ENCODE results near the gene BCL11B.

Gene BCL11B

DNA sequence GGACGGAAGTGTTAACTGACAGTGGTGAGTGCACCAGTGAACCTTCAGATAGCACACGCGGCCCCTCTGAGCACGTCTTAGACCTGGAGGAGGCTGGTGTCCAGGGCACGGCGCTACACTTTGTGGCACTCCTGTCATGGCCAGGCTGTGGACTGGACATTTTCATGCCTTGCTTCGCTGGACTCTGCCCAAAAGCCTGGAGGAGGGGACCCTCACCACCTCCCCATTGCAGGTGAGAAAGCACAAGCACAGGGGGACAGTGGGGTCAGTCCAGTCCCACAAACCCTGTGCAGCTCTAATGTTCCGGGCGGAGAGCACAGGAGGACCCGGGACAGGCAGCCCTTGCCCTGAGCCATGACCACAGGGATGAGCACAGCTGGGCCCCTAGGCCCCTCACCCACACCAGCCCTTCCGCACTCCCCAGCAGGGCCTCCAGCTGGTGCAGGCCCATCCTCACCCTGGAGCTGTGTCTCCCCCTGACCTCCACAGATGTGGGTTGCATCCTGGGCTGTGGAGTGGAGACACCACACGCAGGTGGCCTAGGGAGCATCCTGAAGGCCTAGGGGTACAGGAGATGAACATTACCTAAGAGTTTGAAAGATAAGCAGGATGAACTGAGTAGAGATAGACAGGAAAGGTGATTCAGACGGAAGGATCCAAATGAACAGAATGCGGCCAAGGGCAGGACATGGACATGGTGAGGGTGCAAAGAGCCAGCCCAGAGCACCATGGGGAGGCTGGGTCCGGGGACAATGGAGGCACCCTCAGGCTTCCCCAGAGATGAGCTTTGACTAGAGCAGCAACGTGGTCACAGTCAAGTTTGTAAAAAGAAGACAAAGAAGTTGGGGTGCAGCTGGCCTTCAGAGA, 132.8 kb downstream of the BCL11B start:
- DNase-seq: no peak

DNA sequence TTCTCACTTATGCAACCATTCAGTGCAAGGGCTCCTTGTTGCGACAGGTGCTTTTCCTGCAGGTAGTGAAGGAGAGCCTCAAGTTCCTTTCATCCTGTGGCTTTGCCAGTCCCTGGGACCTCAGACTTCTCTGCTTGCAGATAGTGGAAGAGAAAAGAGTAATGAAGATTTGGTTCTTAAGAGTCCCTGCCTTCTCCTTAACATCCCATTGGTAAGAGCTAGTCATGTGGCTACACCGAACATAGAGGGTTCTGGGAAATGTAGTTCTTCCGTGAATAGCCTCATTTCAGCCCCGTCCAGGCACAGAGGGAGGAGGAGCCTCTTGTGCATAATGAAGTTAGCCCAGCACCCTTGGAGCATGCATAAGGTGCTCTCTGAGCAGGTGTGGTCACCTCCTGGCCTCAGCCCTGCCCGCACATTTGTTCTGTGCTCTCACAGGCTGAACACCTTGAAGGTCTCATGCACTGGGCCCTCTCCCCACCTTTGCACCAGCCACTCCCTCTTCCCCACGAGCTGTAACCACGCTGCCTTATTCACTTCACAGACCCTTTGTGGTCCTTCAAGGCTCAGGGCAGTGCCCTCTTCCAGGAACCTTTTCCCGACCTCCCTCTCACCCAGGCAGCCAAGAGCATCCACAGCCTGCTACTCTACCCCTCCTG, 134.0 kb downstream of the BCL11B start:
- no peak for DNase-seq

DNA sequence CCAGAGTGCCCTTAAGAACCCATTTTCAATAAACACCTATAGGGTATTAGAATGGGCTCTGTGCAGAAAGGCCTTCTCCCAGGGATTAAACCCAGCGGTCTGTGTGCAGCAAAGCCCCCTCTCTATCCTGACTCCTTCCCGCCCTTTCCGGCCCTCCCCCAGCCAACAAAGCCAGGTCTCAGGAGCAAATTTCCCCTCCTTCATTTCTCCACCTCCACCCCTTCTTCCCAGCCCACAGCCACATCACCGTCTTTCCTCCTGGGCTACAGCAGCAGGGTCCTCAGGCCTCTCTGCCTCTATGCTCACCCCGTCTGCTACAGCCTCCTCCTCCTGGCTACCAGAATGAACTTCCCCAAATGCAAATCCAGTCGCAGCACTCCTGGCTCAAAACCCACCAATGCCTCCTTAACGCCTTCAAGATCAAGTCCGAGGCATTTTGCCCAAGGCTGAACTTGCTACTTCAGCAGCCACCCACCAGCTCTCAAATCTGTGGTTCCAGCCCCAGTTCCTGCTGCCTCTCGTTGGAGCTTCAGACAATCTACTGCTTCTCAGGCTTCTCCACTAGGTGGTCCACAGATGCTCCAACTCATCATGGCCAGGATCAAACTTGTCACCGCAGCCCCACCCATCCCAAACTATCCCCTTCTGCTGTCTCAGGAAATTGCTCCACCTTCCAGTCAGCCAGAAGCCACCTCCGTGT, 134.8 kb downstream of the BCL11B start:
- DNase-seq: no peak

GRCh38 chr14:99136401-99136800, 135.6 kb downstream of the BCL11B start:
- DNase-seq: no peak

DNA sequence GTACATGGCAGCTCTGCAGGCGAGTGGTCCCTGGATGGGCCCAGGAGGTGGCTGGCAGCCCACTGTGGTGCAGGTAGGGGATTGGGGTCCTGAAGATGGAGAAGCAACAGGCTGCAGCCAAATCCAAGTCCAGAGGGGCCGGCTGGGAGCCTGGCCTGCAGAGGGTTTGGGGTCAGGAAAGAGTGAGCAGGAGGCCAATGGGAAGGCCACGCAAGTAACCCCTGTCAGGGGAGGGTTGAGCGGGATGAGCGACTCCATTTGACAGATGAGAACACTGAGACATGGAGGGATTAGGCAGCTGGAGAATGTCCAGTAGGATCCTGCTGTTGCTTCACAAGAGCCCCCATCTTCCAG, 136.0 kb downstream of the BCL11B start:
- no peak for DNase-seq

DNA sequence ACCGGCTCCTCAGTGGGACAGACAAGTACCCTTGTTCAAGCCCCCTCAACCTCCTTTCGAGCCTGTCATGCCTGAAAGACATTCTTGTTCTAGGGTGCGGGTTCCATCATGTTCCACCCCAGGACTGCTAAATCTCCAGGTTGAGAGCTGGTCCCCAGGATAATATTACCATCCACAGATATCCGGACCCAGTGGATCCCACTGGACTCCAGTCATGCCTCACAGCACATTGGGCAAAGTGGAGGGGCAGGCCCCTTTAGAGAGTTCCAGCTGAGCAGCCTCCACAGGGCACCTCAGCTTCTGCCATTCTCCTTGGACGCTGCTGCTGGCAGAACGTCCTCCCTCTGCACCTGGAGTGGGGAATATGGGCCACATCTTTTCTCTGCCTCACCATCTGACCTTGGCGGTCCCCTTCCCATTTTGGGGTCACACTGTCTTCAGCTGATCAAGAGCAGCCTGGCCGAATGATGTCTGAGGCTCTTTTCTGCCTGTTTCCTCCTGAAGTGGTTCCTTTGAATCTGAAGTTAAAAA, 137.4 kb downstream of the BCL11B start:
- no peak for DNase-seq

DNA sequence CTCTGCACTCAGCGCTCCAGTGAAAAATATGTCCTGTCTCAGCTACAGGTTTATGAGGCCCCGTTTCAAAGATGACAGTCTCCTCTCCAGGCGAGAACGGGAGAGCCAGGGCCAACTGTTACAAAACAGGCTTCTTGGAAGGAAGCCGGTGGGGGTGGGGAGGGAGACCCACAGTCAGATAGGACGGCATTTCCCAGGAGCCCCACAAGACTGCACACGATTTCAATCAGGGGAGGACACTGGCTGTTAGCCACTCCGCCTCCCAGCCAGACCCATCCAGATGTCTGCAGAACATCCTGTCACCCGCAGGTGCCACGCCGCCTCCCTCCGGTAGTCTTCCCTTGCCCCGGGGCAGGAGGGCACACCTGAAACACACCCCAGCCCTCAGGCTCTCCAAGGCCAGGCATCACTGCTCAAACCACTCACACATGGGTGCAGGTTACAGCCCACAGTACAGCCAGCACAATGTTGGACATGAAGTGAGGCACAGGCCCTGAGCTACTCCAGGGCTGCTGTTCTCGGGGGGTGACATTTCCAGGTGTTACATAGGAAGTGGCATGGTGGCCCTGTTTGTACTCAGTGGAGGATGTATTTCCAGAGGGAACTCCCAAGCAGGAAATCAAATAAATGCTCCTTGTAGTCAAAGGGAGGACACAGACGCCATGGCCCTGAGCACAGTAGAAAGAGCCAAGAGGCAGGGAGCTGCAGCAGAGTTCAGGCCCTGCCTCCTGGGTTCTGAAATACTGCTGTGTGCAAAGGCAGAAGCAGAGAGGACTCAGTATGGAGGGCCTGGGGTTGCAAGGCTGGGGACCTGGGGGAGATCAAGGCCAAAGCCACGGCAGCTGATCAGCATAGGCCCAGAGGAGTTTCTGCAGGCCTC, 138.1 kb downstream of the BCL11B start:
- DNase-seq: no peak

DNA sequence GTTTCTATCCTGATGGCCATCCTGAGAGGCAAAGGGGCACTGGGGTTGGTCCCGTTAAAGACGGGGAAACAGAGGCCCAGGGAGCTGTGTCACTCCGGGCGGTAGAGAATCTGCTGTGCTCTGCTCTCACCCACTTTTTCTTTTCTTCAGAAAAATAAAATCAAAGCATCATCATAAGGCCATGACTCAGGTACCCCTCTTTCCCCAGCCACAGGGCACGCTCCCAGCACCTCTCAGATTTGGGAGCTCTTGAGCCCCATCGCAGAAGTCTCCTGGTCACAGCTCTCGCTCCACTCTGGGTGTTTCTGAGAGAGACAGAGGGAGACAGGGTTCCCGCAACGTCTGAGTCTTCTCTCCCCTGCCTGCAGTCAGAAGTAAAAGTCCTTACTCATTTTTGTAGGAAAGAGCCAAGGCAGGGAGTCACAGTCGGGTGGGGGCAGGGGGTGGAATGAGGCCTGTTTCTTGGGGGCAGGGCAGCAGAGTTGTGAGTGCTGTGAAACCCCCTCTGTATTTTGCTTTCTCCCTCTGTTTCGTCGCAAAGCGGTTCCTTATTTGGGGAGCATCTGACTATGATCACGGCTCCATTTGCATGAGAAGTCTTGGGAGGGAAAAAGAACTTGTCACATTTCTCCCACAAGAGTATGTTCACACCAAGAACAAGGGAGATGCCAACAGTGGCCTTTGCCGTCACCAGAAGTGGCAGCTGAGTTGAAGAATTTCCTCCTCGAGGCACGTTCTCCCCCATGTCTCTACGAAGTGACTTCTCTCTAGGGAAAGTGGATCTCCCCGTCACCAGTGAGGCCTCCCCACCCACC, 139.0 kb downstream of the BCL11B start:
- no peak for DNase-seq

GRCh38 chr14:99131632-99132271, 140.2 kb downstream of the BCL11B start:
- peak in 4 of 56 donors; percentile 5 to 27 (median 22) for DNase-seq

DNA sequence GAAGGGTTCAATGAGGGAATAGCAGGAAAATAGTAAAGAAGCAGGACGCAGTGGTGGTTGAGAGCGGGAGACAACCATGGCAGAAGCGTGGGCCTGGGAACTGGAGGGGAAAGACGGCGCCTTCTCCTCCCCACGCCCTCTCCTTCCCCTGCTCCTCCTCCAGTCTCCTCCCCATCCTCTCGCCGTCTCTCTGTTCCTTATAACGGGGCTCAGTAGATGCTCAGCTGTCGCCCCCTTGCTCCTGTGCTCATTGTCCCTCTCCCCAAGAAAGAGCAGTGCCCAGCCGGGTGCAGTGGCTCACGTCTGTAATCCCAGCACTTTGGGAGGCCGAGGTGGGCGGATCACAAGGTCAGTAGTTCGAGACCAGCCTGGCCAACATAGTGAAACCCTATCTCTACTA, 142.0 kb downstream of the BCL11B start:
- DNase-seq: no peak

DNA sequence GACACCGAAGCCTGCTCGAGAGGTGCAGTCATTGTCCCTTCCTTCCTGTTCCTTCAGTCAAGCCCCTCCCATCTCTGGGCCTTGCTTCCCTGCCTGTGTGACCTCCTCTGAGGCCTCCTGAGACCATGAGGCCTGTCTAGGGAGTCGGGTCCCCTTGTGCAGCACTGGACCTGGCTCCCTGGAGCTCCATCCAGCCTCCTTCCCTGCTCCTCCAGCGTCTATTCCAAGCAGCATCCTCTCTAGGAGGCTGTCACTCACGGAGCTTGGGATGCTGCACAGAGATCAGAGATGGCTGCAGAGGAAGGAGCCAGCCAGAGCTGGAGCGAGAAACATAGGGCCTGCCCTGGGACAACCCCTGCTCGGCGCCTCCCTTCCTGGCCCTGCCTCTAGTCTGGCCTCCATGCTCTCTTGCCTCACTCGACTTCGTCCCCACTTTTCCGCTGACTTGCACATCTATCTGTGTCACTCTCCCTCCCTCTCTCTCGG, 142.7 kb downstream of the BCL11B start:
- DNase-seq: no peak

DNA sequence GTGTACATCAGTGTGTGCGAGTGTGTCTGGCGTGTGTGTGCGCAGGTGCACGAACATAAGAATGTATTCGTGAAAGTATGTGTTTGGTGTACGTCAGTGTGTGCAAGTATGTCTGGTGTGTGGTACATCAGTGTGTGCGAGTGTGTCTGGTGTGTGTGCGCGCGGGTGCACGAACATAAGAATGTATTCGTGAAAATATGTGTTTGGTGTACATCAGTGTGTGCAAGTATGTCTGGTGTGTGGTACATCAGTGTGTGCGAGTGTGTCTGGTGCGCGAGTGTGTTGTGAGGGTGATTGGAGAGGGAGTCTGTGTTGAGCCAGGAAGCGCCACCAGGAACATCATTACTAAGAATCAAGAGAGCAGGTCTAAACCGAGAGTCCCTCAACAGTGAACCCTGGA, 143.8 kb downstream of the BCL11B start:
- DNase-seq: no peak

GRCh38 chr14:99127651-99128167, 144.3 kb downstream of the BCL11B start:
- DNase-seq: no peak

DNA sequence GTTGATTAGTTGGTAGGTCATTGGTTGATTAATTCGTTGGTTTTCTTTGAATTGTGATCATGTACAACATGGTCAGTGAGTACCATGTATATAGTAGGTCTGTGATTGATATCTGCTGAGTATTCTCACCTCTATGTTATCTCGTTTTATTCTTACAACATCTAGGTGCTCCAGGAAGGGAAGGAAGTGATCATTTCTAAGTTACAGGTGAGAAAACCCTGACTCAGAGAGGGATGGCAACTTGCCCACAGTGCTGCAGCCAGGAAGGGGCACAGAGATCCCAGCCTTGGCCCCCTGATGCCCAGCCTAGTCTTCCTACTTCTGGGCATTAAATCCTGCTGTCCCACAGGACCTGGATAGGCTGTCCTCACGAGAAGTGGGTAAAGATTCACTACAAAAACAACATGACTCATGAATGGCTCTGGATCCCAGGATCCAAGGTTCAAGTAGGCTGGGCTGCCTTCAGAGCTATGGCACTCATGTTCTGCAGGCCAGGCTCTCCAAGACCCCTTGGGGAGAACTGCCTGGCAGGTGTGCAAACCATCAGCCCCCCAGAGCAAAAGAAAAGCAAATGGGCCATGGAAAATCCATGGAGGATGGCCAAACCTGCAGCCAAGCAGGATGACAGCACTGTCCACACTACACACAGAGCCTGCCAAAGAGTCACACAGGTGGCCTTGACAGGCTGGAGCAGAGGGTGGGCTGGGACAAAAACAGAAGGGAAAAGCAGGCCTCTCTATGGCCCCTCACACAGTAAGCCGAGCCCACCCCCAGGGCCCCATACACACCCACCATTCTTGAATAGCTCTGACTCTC, 146.2 kb downstream of the BCL11B start:
- no peak for DNase-seq

DNA sequence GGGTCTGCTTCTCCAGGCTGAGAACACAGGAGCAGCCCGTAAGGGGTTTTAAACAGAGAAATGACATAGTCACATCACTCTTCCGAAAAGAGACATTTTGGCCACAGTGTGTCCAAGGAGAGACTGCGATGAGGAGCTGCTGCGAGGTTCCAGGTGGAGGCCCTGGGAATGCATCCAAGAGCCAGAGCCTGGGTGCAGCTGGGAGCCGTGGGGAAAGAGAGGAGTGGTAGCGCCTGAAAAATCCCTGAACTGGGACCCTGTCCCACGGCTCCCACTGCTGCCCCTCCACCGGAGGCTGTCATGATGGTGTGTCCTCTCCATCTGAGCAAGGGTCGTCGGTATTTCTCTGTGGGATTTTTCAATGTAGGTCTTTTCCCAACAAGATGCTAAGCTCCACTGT, 146.9 kb downstream of the BCL11B start:
- DNase-seq: no peak

- DNase-seq: no peak
Observed at GRCh38 chr14:99124482-99125105, 147.4 kb downstream of the BCL11B start.

- no peak for DNase-seq
Observed at GRCh38 chr14:99123208-99123870, 148.7 kb downstream of the BCL11B start.

Data from amygdala (tissue), 56 donors.